HG02884 (cell line): ENCODE data around the gene ARHGAP10.
"Not testable (repeated sequence)": the region's sequence is repeated elsewhere in the genome, so short reads cannot be mapped to it uniquely, and the experiment has no call there.

Experiments
- ATAC-seq: cut with Tn5 transposase; IDR thresholded peaks from one replicate; pipeline ENCODE4 v1.9.1; 2021; ENCODE audit warnings: mild to moderate bottlenecking, moderate library complexity; ENCODE audit not compliant: unreplicated experiment

ARHGAP10 gene

DNA sequence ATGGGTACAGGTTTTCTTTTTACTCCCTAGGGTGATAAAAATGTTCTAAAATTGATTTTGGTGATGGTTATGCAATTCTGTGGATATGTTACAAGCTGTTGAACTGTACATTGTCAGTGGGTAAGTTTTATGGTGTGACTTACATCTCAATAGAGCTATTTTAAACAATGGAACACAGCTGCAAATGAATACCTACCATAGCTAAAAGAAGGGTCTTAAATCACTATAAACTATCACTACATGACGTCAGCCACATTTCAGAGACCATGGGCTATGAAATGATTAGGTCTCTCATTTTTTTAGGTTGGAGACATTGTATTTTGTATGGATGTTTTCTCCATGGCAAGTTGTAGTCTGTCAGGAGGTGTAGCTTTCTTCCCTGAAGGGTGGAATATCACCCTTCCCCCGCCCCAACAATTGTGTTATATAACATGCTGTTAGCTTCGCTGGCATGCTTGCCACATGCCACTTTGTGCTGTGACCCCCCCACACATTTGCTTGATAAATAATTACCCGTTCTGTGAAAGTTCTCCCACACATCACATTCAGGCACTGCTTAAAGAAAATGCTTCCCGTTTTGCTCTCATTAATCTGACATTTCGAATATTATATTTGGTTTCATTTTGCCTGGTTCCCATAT, 159.7 kb downstream of the ARHGAP10 start:
- no peak for ATAC-seq

DNA sequence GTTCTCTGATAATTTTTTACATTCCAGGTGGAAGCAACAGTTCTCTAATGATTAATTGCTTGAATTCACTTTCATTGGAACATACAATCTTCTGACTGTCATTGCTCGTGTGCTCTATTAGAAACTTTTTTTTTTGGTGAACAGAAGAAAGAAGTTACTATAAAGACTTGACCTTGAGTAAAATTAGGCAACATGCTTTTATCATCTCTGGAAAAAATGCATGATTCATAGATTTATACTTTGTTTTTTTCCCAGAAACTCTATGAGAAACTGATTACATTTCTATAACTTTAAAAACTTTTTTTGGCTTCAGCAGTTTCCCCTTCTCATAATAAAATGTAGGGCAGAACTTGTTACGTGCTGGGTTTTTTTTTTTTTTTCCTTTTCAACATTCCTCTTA, 167.6 kb downstream of the ARHGAP10 start:
- ATAC-seq = no peak

DNA sequence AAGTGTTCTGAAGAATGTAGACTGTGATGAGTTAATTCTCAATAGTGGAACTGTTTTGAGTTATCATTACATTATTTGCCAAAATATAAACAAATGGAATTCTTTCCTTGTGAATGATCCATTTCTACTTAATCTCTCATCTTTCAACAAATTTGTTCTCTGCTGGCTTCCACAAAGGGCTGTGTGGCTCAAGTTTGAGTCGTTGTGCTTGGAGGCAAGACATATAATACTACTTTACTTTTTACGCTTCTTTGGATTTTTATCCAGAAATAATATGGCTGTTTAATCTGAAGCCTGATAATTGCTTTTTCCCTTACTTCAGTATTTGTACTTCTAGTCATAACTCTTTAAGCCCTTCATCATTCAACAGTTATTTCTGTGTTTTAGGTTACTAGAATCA, 169.5 kb downstream of the ARHGAP10 start:
- ATAC-seq = no peak

GRCh38 chr4:147901916-147902315, 170.0 kb downstream of the ARHGAP10 start:
- no peak for ATAC-seq

- ATAC-seq = no peak
Observed at GRCh38 chr4:147909225-147909624, 177.3 kb downstream of the ARHGAP10 start.

DNA sequence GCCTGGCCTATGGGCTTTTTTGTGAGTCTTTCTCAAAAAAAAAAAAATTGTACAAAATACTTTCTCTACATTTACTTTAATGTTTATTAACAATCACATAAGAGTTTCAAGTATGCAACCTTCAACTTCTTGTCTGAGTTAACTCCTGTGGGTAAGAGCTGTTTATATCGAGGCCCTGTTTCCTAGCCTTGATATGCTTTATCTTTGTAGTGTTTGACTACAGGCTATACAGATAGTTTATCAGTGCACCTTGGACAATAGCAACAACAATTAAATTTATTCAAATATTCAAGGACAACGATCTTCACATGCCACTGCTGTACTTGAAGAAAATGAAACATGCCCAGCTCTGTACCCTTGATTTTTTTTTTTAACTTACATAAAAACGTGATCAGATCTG, 178.4 kb downstream of the ARHGAP10 start:
- ATAC-seq = no peak

- ATAC-seq = not testable (repeated sequence)
Observed at GRCh38 chr4:147912106-147912505, 180.2 kb downstream of the ARHGAP10 start.

DNA sequence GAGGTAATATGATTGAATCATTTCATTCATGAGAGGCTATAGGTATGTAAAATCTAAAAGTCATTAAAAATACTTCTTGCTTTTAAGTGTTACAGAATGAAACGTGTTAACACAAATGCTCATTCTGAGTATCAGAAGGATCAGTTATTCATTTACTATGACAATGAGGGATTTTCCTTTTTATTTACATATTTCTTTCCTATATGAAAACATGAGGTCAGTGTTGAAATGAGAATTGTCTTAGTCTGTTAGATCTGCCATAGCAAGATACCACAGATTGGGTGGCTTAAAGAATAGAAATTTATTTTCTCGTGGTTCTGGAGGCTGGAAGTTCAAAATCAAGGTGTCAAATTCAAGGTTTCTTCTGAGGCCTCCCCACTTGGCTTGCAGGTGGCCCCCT, 181.2 kb downstream of the ARHGAP10 start:
- peak; percentile 44 for ATAC-seq

GRCh38 chr4:147916351-147916750, 184.5 kb downstream of the ARHGAP10 start:
- no peak for ATAC-seq

DNA sequence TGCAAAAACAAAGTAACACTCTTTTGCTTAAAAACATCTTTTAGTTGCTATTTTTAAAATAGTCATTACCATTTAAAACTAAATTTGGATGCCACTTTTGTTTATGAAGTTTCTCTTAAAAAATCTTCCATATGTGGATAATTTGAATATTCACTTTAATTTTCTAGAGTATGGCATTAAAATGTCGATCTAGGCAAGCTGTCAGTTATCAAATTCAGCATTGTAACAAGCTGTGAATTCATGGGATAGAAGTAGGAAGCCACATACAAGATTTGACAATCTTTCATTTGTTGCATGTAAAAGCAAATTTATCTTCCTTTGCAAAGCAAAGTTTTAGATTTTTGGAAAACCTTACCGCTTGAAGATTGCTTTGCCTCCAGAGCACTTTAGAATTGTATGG, 191.5 kb downstream of the ARHGAP10 start:
- no peak for ATAC-seq

DNA sequence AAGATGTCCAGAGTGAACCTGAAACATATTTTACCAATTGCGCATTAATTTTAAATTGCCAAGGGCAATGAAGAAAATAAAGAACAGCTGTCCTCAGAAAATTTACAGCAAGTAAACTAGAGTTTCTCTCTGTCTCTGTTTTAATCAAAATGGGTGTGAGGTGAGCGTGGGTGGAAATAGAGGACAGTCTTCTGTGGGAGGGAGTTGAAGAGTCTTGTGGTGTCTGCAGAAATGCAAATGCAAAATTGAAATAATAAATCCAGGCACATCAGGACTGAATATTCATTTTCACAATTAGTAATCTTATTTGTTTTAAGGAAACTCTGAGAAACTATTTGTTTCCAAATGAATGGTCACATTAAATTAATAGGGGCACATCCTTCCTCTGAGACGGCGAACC, 192.0 kb downstream of the ARHGAP10 start:
- ATAC-seq = peak; percentile 49

- no peak for ATAC-seq
Observed at GRCh38 chr4:147924604-147925412, 192.9 kb downstream of the ARHGAP10 start.

GRCh38 chr4:147927377-147928137, 195.7 kb downstream of the ARHGAP10 start:
- ATAC-seq = no peak

DNA sequence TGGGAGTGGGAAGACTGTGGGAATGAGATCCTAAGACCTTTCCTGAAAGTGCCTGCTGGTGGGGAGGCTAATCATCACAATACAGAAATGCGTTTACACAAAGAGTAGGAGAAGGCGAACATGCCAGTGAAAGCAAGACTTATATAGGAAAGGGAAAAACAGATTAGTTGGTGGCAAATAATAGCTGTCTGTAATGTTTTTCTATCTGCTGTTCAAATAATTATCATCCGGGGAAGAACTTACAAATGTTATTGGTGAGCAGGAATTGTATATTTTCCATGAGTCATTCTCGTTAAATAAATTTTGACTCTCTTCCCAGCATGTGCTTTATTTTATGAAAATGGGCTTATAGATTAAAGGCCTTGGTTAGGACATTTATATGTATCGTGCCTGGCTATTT, 196.5 kb downstream of the ARHGAP10 start:
- no peak for ATAC-seq

DNA sequence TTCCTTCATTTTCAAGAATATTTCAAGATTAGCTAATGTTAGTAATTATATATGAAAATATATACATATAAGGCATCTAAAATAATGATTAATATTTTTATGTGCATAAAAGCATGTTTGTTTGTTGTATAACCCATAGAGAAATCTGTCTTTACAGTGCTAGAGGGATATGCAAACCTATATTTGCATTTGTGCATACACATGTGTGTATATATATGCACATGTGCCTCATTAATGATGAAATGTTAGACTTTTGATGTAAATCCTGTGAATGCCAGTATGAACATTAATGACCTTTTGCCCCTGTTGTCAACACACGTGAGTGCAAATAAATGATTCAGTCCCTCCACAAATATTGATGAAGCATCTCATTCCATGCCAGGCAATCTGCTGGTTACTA, 197.9 kb downstream of the ARHGAP10 start:
- ATAC-seq = no peak

- peak; percentile 63 for ATAC-seq
Observed at GRCh38 chr4:147933316-147933715, 201.4 kb downstream of the ARHGAP10 start.

GRCh38 chr4:147933779-147934178, 201.9 kb downstream of the ARHGAP10 start:
- no peak for ATAC-seq

GRCh38 chr4:147938496-147938895, 206.6 kb downstream of the ARHGAP10 start:
- no peak for ATAC-seq

GRCh38 chr4:147940171-147940570, 208.3 kb downstream of the ARHGAP10 start:
- no peak for ATAC-seq

GRCh38 chr4:147941373-147941772, 209.5 kb downstream of the ARHGAP10 start:
- no peak for ATAC-seq

DNA sequence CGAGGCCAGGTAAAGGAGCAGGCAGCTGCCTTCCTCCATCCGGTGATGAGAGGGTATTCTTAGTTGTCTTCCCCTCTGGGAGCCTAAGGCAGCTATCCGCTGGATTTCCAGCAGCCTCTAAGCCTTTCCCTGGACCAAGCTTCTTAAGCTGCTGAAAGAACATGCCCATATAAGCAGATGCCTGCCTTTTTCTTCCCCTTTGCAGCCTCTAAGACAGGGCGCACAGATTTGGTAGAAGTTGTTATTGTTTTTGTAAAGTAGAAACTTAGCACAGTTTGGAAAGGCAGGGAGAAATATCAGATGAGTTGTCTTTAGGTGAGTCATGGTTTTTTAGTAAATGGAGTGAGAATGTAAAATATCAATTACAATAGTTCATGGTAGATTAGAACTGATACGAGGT, 210.8 kb downstream of the ARHGAP10 start:
- ATAC-seq = peak; percentile 40

- peak; percentile 91 for ATAC-seq
Observed at GRCh38 chr4:147943159-147943638, 211.3 kb downstream of the ARHGAP10 start.
